HG03280 (cell line): ENCODE results near the gene NCAPD3.
A peak's percentile ranks its signal among the peaks of the same experiment; 100 is the strongest.

Source experiments
- ATAC-seq: cut with Tn5 transposase; IDR thresholded peaks from one replicate; pipeline ENCODE4 v1.9.1; 2021; ENCODE audit warnings: mild to moderate bottlenecking, moderate library complexity; ENCODE audit not compliant: unreplicated experiment

Gene NCAPD3

DNA sequence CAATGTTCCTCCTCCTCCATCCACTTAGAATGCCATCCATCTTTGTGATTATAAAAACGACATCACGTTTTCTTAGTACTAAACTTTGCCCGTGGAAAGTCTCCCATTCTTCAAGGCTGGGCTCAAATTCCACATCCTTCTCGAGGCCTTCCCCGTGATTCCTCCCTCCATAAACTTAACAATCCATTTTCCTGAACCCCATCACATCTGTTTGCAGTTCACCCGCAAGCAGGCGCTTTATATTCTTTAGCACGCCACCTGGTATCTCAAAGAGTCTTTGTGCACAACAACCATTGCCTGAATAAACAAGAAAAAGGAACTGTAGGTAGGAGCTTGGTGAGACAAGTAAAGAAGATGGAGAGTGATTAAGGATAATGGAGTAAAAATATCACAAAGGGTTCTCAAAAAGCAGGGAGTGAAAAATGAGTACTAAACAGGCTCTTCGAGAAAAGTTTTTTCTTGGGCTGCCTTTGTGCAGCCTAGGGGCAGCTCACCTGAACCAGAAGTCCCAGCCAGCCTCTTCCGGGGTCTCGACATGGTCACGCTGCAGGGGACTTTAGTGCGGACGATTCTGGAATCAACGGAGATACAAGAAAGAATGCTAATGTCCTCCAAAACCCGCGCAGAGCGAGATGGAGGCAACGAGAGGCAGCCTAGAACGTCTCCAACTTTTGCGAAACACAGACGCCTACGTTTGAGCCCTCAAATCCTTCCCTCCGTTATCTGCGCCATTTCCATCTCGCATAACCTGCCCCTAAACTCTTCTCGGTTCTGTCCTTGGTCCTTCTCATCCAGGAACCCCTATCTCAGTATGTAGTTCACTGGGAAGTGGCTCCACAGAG is 28.8 kb upstream of the NCAPD3 start:
- peak; percentile 10 for ATAC-seq

DNA sequence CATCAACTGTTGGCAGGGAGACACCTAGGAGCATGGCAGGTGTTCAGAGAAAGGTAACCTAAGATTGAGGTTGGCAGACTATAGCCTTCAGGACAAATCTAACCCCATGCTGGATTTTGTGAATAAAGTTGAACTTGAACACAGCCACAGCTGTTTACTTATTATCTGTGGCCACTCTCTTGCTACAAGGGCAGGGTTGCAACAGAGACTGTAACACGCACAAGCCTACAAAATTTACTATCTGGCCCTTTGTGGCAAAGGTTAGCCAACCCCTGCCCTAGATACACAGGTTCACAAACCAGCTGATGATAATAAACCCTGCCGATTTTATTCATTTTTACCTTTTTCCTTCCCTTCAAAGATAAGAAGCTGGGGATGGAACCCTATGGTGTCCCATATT is 26.9 kb upstream of the NCAPD3 start:
- ATAC-seq: no peak

DNA sequence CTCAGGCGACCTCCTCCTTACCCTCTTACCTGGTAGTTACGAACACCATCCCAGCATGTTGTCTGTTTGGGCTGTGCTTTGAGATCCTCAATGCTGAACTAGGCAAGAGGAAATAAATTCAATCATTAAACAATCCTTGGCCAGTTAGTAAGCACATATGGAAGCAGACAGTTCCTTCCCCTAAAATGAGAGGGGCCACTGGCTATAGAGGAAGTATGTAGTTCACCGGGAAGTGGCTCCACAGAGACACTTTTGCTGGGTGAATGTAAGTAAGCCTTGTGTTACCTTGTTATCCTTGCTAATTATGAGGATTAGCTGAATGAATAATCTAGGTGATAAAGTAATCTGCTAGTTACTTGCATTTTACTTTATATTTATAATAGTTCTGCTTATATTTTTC is 26.5 kb upstream of the NCAPD3 start:
- no peak for ATAC-seq

DNA sequence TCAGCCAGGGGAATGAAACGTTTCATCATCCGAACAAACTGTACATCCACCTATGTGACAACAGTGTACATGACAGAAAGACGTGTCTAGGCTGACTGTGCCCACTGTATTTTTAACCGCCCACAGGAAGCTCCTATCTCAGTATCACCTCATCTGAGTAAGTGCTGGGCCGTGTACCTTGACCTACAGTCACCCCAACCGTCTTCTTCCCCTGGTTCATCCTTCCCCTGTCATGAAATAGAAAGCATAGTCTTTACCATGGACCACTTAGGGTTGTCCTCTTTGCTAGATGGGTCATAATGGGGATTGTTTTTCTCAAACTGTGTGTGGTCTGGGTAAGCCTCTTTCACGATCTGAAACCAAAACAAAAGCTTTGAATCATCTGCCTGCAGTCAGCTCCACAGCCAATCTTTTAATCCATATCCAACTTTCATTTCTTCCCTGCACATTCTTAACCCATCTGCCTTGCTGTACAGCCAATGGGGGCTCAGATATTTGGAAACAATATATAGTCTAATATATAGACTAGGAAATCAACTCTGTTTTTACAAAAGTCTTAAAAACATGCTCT is 25.2 kb upstream of the NCAPD3 start:
- no peak for ATAC-seq

DNA sequence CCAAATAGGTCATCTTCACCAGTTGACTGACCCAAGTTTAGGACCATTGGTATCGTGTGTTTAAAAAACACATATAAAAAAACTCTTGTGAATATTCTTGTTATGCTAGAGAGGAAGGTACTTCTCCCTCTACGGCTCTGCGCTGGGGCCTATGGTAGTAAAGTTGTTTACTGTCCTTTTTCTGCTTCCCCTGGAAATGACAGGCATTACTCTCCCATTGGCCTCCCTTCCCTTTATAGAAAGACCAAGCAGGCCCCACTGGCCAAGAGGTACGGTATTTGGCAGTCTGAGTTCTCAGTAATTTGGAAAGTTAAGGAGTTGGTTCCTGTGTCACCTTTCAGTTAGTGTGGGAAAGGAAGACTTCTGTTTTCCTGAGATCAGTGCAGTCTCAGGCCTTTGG is 22.9 kb upstream of the NCAPD3 start:
- ATAC-seq: no peak

DNA sequence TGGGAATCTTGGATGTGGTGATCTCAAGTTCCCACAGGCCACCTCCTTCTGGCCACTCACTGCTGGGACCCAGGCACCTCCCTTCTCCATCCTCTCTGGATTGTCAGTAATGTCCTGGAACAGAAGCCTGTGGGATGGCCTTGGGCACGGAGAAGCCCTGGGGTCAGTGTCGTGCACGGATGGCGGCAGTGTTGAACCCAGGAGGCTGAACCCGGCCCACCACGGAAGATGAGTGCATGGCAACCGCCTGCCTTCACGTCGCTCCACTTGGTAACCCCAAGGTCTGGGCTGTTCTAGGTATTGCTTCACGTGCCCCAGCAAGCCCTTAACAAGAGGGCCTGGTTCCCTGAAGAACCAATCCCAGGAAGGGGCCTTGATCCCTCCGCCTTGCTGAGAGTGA is 22.3 kb upstream of the NCAPD3 start:
- no peak for ATAC-seq

DNA sequence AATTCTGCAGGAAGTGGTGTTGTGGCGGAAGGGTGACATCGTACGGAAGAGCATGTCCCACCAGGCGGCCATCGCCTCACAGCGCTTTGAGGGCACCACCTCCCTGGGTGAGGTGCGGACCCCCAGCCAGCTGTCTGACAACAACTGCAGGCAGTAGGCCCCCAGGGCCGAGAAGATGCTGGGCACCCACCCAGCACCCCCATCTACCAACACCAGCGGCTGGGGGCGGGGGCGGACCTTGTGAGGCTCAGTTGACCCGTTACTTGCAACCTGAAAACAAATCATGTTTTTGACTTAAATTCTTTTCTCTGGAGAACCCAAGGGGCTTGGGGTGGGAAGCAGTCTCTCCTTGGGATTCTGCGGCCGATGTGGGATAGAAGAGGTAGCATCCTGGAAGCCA is 21.7 kb upstream of the NCAPD3 start:
- ATAC-seq: no peak

DNA sequence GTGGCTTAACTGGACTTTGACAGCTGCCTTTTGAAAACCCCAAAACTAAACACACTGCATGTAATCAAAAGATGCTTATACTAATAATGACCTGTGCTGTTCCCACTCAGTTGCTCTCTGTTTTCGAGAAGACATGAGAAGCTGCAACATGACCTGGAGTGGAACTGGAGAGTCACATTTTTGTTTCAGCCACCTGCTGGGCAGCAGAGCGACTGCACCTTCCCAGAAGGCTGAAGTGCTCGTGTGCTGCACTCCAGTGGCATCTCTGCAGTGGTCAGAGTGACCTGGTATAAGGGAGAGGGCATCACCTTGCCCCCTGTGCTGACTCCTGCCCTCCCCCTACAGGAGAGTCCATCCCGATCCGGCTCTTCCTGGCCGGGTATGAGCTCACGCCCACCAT is 20.8 kb upstream of the NCAPD3 start:
- ATAC-seq: peak; percentile 72

DNA sequence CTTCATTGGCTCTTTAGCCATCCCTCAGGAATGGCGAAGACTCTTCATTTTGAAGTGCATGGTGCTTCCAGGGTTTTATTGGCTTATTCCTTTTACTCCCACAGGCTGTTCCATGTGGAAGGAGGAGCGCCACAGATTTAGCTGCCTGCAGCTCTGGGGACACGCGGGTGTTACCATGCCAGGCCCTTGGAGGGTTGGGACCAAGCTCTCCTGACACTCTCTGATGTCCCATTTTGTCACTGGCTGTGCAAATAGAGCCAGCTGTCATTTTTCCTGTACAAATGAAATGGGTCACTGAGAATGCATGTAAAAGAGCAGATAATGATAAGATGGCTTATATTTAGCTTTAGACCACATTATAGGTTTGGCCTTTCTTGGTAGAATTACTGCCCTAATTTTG is 20.1 kb upstream of the NCAPD3 start:
- no peak for ATAC-seq

DNA sequence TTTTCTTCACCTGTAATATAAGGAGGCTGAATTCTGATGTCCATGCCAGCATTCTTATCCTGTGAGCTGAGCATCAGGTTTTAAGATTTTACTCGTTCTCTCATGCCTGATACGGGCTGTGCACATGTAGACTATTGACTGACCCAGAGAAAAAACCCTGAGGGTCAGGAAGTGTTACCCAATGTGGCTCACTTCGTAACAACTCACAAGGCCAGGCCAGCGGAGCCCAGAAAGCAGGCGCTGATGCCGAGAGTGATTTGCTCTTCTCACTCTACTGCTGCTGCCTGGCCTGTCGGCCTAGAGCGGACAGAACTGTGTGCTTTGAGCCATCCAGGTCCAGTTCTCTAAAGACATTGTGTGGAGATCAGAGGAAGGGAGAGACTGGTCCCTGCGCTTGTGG is 18.6 kb upstream of the NCAPD3 start:
- ATAC-seq: no peak

DNA sequence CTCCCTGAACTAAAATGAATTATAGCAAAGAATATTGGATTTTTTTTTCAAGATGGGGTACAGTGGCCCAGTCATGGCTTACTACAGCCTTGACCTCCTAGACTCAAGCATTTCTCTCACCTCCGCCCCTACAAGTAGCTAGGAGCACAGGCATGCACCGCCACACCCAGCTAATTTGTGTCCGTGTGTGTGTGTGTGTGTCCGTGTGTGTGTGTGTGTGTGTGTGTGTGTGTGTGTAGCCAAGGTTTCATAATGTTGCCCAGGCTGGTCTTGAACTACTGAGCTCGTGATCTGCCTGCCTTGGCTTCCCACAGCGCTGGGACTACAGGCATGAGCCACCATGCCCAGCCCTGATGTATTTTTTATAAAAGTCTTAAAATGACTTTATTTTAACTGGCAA is 16.8 kb upstream of the NCAPD3 start:
- no peak for ATAC-seq

DNA sequence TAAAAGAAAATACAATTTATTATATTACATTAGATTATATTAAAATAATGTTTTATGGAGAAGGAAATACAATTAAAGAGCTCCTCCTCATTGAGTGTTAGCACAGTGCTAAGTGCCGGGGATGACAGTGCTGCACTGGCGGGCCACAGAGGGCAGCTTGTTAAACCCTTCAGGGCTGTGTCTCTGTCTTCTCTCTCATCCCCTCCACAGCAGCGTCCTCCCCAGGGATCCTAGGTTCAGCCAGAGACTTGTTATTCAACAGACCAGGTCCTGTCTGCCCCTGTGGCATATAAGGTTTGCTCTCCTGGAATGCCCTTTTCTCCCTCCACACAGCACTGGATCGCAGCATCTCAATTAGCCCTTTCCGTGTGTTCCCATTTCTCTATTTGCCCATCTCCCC is 15.2 kb upstream of the NCAPD3 start:
- no peak for ATAC-seq

DNA sequence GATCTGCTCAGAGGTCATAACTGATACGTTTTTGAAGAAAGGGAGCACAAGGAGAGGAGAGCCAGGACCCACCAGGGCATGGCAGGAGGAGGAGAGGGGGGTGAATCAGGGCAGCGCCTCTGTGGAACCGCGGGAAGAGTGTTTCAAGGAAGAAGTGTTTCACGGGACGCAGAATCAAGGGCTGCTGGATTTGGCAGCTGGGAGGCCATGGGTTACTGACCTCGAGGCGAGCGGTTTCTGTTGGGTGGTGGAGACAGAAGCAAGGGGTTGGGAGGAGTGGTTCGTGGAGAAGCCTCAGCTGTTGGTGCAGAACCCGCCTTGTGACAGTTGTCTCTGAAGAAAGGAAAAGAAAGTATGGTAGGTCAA is 13.8 kb upstream of the NCAPD3 start:
- no peak for ATAC-seq

DNA sequence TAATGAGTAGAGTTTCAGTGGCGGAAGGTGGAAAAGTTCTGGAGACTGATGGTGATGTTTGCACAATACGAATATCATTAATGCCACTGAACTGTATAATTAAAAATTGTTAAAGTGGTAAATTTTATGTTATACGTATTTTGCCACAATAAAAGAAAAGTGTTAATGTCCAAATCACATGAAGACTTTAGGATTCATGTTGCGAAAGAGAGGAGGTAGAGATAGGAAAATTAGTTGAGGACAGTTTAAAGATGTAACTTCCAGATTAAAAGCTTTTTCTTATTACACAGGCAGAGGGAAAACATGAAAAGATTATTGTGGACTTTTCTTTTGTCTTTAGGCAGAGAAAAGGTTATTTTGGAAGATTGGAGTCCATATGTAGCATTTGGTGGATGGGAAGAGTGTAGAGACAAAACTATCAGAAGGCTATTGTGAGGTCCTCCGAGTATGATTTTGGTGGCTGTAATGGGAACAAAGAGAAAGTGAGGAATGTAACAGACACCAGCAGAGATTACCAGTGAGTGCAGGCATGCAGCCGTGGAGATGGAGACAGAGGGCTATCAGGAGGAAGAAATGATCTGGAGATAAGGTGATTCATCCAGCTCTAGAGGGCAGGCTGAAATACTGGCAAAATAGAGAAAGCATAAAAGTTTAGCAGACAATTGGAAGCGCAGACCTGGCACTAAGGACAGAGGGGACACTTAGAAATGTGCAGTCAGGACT is 13.2 kb upstream of the NCAPD3 start:
- no peak for ATAC-seq

DNA sequence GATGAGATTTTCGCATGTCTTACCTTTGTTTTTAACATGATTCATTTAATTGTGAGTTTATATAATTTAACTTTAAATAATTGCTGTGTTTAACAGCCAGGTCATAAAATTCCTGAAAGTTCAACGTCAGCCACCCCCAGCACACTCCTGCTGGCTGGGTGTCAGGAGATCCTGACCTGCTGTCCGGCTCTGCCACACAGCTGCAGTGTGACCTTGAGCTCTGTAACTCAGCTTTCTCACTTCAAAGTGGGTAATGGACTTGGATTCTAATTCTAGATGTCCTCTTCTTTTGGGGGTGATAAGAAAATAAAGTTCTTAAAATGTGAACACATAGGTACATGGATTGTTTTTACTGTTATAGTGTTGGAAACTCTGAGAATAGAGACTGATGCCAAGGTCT is 11.6 kb upstream of the NCAPD3 start:
- ATAC-seq: no peak

DNA sequence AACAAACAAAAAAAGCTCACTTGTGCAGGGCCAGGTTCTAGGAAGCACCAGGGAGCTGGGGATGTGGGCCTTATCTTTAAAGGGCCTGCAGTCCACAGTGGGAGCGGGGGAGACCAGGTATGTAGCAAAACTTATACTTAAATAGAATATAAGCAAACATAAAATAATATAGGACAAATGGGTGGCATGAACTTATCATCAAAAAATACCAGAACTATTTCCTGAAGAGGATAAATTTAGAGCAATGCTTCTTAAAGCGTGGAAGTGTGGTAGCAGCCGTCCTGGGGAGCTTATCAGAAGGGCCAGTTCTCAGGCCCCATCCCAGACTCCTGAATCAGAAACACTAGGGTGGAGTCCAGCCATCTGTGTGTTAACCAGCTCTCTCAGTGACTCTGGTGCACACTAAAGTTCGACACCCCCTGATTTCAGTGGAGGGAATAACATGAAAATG is 10.0 kb upstream of the NCAPD3 start:
- no peak for ATAC-seq

DNA sequence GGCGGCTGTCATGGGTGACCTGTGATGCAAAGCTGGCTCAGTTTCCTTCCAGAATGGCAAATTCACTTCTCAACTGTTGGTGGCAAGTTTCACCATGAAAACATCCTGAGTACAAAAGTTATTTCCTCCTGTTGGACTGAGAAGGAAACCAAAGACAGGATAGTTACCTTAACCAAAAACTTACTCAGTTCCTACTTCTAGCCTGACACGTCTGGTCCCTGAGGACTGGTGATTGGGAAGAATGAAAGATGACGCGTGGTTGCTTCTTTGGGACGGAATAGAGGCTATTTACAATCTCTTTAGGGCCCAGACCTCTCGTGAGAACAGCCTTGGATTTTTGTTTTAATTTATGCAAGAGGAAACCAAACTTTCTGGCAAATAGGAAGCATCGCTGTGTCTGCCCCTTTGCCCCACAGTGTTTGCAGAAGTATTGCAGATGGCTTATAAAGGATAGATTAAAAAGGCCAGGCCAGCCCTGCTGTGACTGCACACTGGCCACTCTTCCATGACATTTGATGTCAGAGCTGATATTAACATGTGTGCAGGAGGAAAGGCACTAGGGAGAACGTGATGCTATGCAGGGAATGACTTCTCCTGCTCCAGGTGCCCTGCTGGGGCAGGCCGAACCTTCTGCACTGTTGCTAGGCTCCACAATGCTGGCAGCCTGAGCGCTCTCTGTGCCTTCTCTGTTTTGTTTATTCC is 8.3 kb upstream of the NCAPD3 start:
- ATAC-seq: no peak

DNA sequence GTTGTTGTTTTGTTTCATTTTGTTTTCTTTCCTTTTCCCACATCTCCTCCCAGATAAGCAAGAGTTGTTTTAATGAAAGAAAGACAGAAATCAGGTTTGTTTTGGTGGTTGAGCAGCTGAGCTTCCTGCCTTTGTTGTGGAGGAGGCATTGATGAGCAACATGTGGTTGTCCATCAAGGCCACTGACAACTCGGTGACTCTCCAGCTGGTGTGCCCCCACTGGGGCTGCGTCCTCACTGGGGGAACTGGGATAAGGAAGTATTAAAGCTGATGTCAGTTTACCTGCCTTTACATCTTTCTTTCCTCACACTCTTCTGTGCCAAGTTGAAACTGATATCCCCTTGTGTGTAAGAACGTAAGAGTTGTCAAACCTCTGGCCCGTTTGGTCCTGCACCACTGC is 6.6 kb upstream of the NCAPD3 start:
- no peak for ATAC-seq

DNA sequence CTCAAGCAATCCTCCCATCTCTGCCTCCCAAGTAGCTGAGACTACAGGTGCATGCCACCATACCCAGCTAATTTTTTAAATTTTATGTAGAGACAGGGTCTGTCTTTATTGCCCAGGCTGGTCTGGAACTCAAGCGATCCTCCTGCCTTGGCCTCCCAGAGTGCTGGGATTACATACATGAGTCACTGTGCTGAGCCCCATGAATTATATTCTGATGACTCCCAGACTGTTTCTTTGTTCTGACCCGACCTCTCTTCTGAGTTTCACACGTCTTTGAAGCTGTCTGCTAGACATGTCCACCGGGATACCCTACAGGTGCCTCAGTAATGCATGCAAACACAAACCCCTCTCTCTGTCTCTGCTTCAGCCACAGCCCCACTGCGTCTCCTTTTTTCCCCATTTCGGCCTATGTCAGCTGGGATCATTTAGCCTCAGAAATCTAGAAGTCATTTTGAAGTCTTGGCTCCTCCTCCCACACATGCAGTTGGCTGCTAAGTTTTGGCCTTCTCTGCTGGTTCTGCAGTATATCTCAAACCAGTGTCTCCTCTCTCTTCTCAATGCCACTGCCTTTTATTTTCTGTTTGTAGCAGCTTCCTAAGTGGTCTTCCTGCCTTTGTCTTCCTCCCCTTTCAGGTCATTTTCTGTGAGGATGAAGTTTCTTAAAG is 5.5 kb upstream of the NCAPD3 start:
- no peak for ATAC-seq

DNA sequence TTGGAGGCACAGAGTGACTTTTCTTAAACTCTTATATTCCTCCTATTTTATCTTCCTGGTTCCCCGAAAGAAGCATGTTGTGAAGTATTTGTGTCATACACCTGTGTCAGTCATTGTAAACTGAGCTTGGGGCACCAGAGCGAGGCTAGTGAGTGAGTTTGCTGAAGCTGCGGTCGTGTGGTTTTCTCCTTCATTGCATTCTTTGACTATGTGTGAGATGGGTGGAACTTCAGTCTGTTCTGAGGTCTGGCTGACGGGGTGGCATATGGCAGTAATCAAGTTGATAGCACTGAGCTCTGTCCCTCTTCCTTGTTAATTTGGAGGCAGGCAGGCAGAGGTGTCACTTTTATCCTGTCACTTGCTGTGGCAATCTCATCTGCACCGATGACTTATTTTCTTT is 4.9 kb upstream of the NCAPD3 start:
- ATAC-seq: peak; percentile 33

DNA sequence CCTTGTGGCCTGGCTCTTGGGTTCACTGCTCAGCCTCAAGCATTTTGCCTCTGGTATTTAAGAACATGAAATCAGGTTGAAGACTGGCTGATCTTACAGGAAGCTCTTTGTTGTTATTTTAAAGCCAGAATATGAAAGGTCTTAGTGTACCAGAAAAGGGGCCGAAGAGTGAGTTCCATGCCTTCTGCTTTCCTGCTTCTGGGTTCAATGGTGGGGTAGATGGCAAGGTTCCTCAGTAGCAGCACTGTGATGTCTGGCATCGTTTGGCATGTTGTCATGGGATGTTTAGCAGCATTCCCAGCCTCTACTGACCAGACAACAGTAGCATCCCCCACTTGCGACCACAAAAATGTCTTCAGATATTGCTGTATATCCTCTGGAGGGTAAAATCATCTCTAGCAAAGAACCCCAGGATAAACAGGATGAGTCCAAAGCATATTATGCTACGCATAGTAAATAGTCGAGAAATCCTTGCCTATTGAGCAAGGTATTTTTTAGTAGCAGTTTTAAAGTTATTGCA is 3.1 kb upstream of the NCAPD3 start:
- no peak for ATAC-seq
